OCI-LY1 (cell line): ENCODE data around the gene HOXC5.

Experiments
- EZH2 ChIP-seq: fragments of 200-600 bp; sonication (generic), shearing (Covaris generic); IDR thresholded peaks from 2 replicates; pipeline ENCODE4 v1.8.0; 2017; ENCODE audit warnings: borderline replicate concordance, mixed run types, mild to moderate bottlenecking, antibody characterized with exemption, low read length, moderate library complexity, mixed read lengths
- TF ChIP-seq, protein P1 (sequence below): fragments of 200-600 bp; sonication (generic), shearing (Covaris generic); IDR thresholded peaks from 2 replicates; pipeline ENCODE4 v1.5.1; 2017; ENCODE audit warnings: mild to moderate bottlenecking, antibody characterized with exemption, low read length, moderate library complexity, mixed read lengths

DNA sequence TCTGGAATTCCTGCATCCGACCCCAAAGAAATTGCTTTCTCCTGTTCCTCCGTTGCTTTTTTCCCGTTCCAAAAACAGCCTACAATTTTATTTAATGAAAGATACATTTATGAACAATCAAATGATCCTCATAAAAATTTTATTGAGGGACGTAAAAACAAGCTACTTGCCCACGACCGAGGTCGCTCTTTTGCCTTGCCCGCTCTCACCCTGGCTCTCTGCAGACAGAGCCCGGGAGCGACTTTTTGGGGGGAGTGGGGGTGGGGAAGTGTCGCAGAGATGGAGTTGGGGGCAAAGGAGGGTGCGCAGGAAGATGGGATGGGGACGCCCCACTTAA, 34.0 kb upstream of the HOXC5 start:
- TF ChIP-seq, protein P1, sequence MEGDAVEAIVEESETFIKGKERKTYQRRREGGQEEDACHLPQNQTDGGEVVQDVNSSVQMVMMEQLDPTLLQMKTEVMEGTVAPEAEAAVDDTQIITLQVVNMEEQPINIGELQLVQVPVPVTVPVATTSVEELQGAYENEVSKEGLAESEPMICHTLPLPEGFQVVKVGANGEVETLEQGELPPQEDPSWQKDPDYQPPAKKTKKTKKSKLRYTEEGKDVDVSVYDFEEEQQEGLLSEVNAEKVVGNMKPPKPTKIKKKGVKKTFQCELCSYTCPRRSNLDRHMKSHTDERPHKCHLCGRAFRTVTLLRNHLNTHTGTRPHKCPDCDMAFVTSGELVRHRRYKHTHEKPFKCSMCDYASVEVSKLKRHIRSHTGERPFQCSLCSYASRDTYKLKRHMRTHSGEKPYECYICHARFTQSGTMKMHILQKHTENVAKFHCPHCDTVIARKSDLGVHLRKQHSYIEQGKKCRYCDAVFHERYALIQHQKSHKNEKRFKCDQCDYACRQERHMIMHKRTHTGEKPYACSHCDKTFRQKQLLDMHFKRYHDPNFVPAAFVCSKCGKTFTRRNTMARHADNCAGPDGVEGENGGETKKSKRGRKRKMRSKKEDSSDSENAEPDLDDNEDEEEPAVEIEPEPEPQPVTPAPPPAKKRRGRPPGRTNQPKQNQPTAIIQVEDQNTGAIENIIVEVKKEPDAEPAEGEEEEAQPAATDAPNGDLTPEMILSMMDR: no peak
- TF ChIP-seq EZH2: no peak
